KMS-11 (cell line): ENCODE measurements around the gene CEP63.

Source experiments
- H2AFZ ChIP-seq: fragments of 200-600 bp; sonication (generic); 2 replicates; pipeline ENCODE4 v1.6.1; 2016; ENCODE audit warnings: antibody characterized with exemption, mixed run types, low read depth
- H3K27ac ChIP-seq: fragments of 200-600 bp; sonication (generic); 2 replicates; pipeline ENCODE4 v1.6.1; 2016; ENCODE audit warnings: mild to moderate bottlenecking, mixed run types
- H3K27me3 ChIP-seq: fragments of 200-600 bp; sonication (generic); 2 replicates; pipeline ENCODE4 v1.6.1; 2017; ENCODE audit warnings: mild to moderate bottlenecking, low read depth, mixed run types, moderate library complexity; ENCODE audit not compliant: insufficient read depth
- H3K36me3 ChIP-seq: fragments of 200-600 bp; sonication (generic); 2 replicates; pipeline ENCODE4 v1.6.1; 2017; ENCODE audit warnings: mild to moderate bottlenecking, mixed run types; ENCODE audit not compliant: insufficient read depth
- H3K4me1 ChIP-seq: fragments of 200-600 bp; sonication (generic); 2 replicates; pipeline ENCODE4 v1.6.1; 2016; ENCODE audit warnings: mild to moderate bottlenecking, low read depth, mixed run types; ENCODE audit not compliant: poor library complexity, severe bottlenecking
- H3K4me2 ChIP-seq: fragments of 200-600 bp; sonication (generic); 2 replicates; pipeline ENCODE4 v1.7.0; 2016; ENCODE audit warnings: mild to moderate bottlenecking, mixed run types
- H3K4me3 ChIP-seq: fragments of 200-600 bp; sonication (generic); IDR thresholded peaks from 2 replicates; pipeline ENCODE4 v1.6.1; 2017; ENCODE audit warnings: low read depth, low read length, mixed read lengths; ENCODE audit not compliant: insufficient read depth
- H3K79me2 ChIP-seq: fragments of 200-600 bp; sonication (generic); 2 replicates; pipeline ENCODE4 v1.6.1; 2016; ENCODE audit warnings: low read depth, mixed run types; ENCODE audit not compliant: insufficient read depth
- H3K9ac ChIP-seq: fragments of 200-600 bp; sonication (generic); 2 replicates; pipeline ENCODE4 v1.6.1; 2016; ENCODE audit warnings: mild to moderate bottlenecking, mixed run types
- H4K20me1 ChIP-seq: fragments of 200-600 bp; sonication (generic); 2 replicates; pipeline ENCODE4 v1.6.1; 2016; ENCODE audit warnings: mild to moderate bottlenecking, mixed run types; ENCODE audit not compliant: insufficient read depth
- CTCF ChIP-seq: fragments of 200-600 bp; sonication (generic); conservative IDR thresholded peaks from 2 replicates; pipeline ENCODE4 v1.6.1; 2017; ENCODE audit warnings: low read depth, mild to moderate bottlenecking, antibody characterized with exemption, low read length, moderate library complexity, mixed read lengths

Gene CEP63

GRCh38 chr3:134458406-134458945 lies 27.4 kb upstream of the CEP63 start:
- H3K27ac ChIP-seq, result no peak overlapping the region
- H3K4me3 ChIP-seq, result no peak overlapping the region
- no peaks in the 10 kb centered on the region for H3K36me3 ChIP-seq
- no peaks in the 10 kb centered on the region for H3K79me2 ChIP-seq
- H3K27me3 ChIP-seq, result no peaks in the 10 kb centered on the region
- H3K4me2 ChIP-seq, result no peak overlapping the region
- H3K4me1 ChIP-seq, result no peaks in the 10 kb centered on the region
- no peak overlapping the region for H3K9ac ChIP-seq
- no peak overlapping the region for H2AFZ ChIP-seq
- H4K20me1 ChIP-seq, result no peaks in the 10 kb centered on the region
- TF ChIP-seq CTCF, result no peak

- H2AFZ ChIP-seq, result no peak overlapping the region
- H3K27me3 ChIP-seq, result no peaks in the 10 kb centered on the region
Observed at GRCh38 chr3:134459562-134459961, 26.3 kb upstream of the CEP63 start.

GRCh38 chr3:134460965-134461364 lies 24.9 kb upstream of the CEP63 start:
- no peak for TF ChIP-seq CTCF
- H2AFZ ChIP-seq, result no peak overlapping the region
- no peaks in the 10 kb centered on the region for H3K4me1 ChIP-seq

More at GRCh38 chr3:134459562-134459961, 26.3 kb upstream of the CEP63 start:
- Histone ChIP-seq H3K9ac (no peak overlapping the region), H3K4me2 (no peak overlapping the region), H3K79me2 (no peaks in the 10 kb centered on the region), H3K36me3 (no peaks in the 10 kb centered on the region), H3K4me1 (no peaks in the 10 kb centered on the region), H3K4me3 (no peak overlapping the region), H4K20me1 (no peaks in the 10 kb centered on the region), H3K27ac (no peak overlapping the region)
- no peak for TF ChIP-seq CTCF

GRCh38 chr3:134462331-134462941 lies 23.4 kb upstream of the CEP63 start:
- Histone ChIP-seq H3K36me3 (no peaks in the 10 kb centered on the region), H3K9ac (no peak overlapping the region), H3K4me2 (no peak overlapping the region), H3K4me3 (no peak overlapping the region), H3K27me3 (no peaks in the 10 kb centered on the region), H2AFZ (no peak overlapping the region), H3K27ac (no peak overlapping the region), H3K4me1 (no peaks in the 10 kb centered on the region), H3K79me2 (no peaks in the 10 kb centered on the region), H4K20me1 (no peaks in the 10 kb centered on the region)
- no peak for TF ChIP-seq CTCF

More at GRCh38 chr3:134460965-134461364, 24.9 kb upstream of the CEP63 start:
- Histone ChIP-seq H3K27ac (no peak overlapping the region), H3K27me3 (no peaks in the 10 kb centered on the region), H4K20me1 (no peaks in the 10 kb centered on the region), H3K4me2 (no peak overlapping the region), H3K79me2 (no peaks in the 10 kb centered on the region), H3K9ac (no peak overlapping the region), H3K36me3 (no peaks in the 10 kb centered on the region), H3K4me3 (no peak overlapping the region)
